ENCODE results near the gene SYNJ1. TPM values are rescaled to one million over a fixed set of nuclear protein-coding genes. Genes with fewer than 3 reads are reported as not detected.

Gene SYNJ1
- total and polyA plus RNA-seq, 2 of the 13 experiments (the other 11 are each of a cell fraction or from before 2014, with no cell fraction given) = 2.0 to 2.7 TPM

- peak; percentile 65; the same call in 1 of the 2 replicates for TF ChIP-seq TFAP4 (IDR thresholded peaks at IDR 0.05; ENCODE audit: borderline replicate concordance, low read depth)
- TF ChIP-seq CENPBD1 (CRISPR knock-in tag; IDR thresholded peaks at IDR 0.05; ENCODE audit: borderline replicate concordance, low read depth) = no peak
- TF ChIP-seq TMF1 (CRISPR knock-in tag; IDR thresholded peaks at IDR 0.05; ENCODE audit: low read depth) = no peak
- no peak for TF ChIP-seq ZNF329 (CRISPR knock-in tag; IDR thresholded peaks at IDR 0.05; ENCODE audit: low read depth)
- TF ChIP-seq FOXK1 (CRISPR knock-in tag; IDR thresholded peaks at IDR 0.05; ENCODE audit: borderline replicate concordance, low read depth) = peak; percentile 93; the same call in 1 of the 2 replicates
- no peak for TF ChIP-seq RAD51 (IDR thresholded peaks at IDR 0.05; ENCODE audit: borderline replicate concordance)
- TF ChIP-seq ZNF839 (CRISPR knock-in tag; IDR thresholded peaks at IDR 0.05; ENCODE audit: borderline replicate concordance) = no peak
- peak; percentile 76; the same call in 1 of the 2 replicates for TF ChIP-seq BORCS8-MEF2B (CRISPR knock-in tag; IDR thresholded peaks at IDR 0.05)
- TF ChIP-seq TBP (CRISPR knock-in tag; IDR thresholded peaks at IDR 0.05) = no peak
- no peak for TF ChIP-seq ZNF138 (CRISPR knock-in tag; IDR thresholded peaks at IDR 0.05; ENCODE audit: low read depth)
- TF ChIP-seq SRSF9 (IDR thresholded peaks at IDR 0.05; ENCODE audit: borderline replicate concordance, insufficient read depth, low read depth, low read length, poor library complexity, severe bottlenecking) = no peak
- no peak for TF ChIP-seq TFDP1 (CRISPR knock-in tag; IDR thresholded peaks at IDR 0.05; ENCODE audit: borderline replicate concordance)
- no peak for TF ChIP-seq CHD2 (IDR thresholded peaks at IDR 0.05; ENCODE audit: low read depth, low read length)
- peak; percentile 44; the same call in 1 of the 2 replicates for TF ChIP-seq ZBED4 (CRISPR knock-in tag; IDR thresholded peaks at IDR 0.05; ENCODE audit: borderline replicate concordance)
- peak; percentile 81; the same call in 1 of the 2 replicates for TF ChIP-seq JUNB (CRISPR knock-in tag; IDR thresholded peaks at IDR 0.05; ENCODE audit: borderline replicate concordance)
- TF ChIP-seq MED1 (CRISPR knock-in tag; IDR thresholded peaks at IDR 0.05) = peak; percentile 93
- no peak for TF ChIP-seq ATRX (CRISPR knock-in tag; IDR thresholded peaks at IDR 0.05; ENCODE audit: borderline replicate concordance)
- TF ChIP-seq ZFP41 (CRISPR knock-in tag; IDR thresholded peaks at IDR 0.05; ENCODE audit: borderline replicate concordance) = no peak
- TF ChIP-seq ZNF547 (CRISPR knock-in tag; IDR thresholded peaks at IDR 0.05) = peak; percentile 70; the same call in 1 of the 2 replicates
Measured at GRCh38 chr21:32592929-32593502, 134.8 kb downstream of the SYNJ1 start (continued).
